ENCODE data around the gene PAM.

GRCh38 chr5:102762095-102762534 lies 7.0 kb downstream of the PAM start:
- TF ChIP-seq CTCF (IDR thresholded peaks at IDR 0.05 in 4 of 5, conservative IDR thresholded peaks at IDR 0.05 in 1 of 5) (no peak), POLR2A (IDR thresholded peaks at IDR 0.05) (no peak)
